ENCODE results near the gene EEF2. TPM values are rescaled to one million over a fixed set of nuclear protein-coding genes. Genes with fewer than 3 reads are reported as not detected.

The EEF2 gene
- total RNA-seq, 2 experiments from 2014 or later, result 2,756 to 2,866 TPM

DNA sequence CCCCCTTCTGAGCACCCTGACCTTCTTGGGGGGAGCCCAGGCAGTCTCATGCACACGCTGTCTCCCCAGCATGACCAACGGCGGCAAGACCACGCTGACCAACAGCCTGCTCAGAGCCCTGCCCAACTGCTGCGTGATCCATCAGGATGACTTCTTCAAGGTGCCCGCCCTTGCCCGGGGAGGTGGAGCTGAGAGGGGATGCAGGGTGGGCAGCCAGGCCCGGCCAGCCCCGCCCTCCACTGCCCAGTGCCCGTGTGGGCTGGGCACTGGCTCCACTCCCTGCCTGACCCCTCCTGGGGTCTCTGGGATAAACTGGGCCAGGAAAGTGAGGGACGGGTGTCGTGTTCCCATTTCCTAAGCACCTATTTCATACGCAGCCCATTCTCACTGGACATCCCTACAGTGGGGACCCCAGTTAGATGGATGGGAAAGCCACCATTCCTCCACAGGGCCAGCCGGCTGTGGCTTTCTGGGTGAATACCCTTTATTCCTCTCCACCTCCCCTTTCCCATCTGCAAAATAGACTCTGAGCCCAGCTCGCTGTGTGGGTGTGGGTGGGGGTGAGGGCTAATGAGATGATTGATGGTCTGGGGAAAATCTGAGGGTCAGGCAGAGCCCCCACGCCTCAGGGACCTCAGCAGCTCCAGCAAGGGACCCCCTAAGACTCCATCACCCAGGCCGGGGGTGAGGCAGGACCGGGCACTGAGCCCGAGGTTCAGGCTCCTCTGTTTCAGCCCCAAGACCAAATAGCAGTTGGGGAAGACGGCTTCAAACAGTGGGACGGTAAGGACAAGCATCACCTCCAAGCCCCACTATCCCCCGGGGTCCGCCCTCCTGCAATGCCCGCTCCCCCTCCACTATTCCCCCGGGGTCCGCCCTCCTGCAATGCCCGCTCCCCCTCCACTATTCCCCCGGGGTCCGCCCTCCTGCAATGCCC, 48.5 kb downstream of the EEF2 start:
- no peak for DNase-seq
- no peak overlapping the region for H3K27ac Mint-ChIP-seq
- no peak overlapping the region for H3K4me3 Mint-ChIP-seq
- ChIA-PET CTCF (no interaction called here), POLR2A (no interaction called here)
- Histone ChIP-seq H3K36me3 (ENCODE audit: insufficient read depth, low read length) (no peaks in the 10 kb centered on the region), H3K4me1 (ENCODE audit: insufficient read depth, low read length) (peaks cover 4% of the 10 kb centered on the region), H3K4me3 (ENCODE audit: low read length) (no peak overlapping the region), H3K27ac (ENCODE audit: low read depth in 1 of 2, low read length in 2 of 2) (no peak overlapping the region), H3K27me3 (ENCODE audit: control insufficient read depth in 1 of 2, insufficient read depth in 2 of 2, low read length in 2 of 2) (peaks cover 12 to 13% of the 10 kb centered on the region in 2 experiments), H3K9me3 (ENCODE audit: control insufficient read depth in 1 of 2, insufficient read depth in 1 of 2, low read length in 2 of 2) (peaks cover 0 to 7% of the 10 kb centered on the region in 2 experiments)
- H3K36me3 Mint-ChIP-seq (ENCODE audit: low read depth), result no peaks in the 10 kb centered on the region
- intact Hi-C loops (cut with DNase I, micrococcal nuclease), result no loop called here
- H3K27me3 Mint-ChIP-seq, result peaks cover 6% of the 10 kb centered on the region
- TF ChIP-seq, protein P1, sequence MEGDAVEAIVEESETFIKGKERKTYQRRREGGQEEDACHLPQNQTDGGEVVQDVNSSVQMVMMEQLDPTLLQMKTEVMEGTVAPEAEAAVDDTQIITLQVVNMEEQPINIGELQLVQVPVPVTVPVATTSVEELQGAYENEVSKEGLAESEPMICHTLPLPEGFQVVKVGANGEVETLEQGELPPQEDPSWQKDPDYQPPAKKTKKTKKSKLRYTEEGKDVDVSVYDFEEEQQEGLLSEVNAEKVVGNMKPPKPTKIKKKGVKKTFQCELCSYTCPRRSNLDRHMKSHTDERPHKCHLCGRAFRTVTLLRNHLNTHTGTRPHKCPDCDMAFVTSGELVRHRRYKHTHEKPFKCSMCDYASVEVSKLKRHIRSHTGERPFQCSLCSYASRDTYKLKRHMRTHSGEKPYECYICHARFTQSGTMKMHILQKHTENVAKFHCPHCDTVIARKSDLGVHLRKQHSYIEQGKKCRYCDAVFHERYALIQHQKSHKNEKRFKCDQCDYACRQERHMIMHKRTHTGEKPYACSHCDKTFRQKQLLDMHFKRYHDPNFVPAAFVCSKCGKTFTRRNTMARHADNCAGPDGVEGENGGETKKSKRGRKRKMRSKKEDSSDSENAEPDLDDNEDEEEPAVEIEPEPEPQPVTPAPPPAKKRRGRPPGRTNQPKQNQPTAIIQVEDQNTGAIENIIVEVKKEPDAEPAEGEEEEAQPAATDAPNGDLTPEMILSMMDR (IDR thresholded peaks at IDR 0.05), result no peak
- H3K9me3 Mint-ChIP-seq, result no peaks in the 10 kb centered on the region
- no peaks in the 10 kb centered on the region for H3K4me1 Mint-ChIP-seq (ENCODE audit: low read depth)
- ATAC-seq (ENCODE audit: poor library complexity), result no peak

DNA sequence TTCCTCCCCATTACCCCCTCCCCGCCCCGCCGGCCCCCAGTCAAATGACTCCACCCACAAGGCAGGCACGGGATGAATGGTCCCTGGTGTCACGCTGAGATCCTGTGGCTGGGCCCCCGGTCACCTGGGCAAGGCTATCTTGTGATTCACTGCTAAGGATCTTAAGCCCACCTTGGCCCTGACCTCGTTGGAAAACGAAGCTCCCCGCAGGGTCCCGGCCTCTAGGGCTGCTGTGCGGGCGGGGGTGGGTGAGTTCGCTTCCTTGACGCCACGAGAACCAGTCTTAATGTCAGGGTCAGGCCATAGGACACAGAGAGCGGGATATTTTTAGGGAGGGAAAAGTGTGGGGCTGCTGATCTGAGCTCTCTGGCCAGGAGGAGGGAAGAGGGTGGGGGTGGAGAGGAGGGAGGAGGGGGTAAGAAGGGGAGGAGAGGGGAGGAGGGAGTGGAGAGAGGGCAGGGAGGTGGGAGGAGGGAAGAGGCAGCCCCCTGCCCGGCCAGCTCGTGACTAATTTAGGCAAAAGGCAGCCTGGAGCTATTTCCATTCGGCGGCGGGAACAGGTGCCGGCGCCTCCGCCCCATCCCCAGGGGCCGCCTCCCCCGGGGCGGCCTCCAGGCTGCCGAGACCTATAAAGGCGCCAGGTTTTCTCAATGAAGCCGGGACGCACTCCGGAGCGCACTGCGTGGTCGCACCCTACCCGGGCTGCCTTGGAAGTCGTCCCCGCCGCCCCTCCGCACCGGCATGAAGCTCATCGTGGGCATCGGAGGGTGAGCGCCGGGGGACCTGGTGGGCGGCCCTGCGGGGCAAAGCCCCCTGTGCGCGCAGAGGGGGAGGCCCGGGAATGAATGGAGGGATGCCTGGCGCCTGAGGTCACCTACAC, 52.1 kb downstream of the EEF2 start, which contains the start of gene NMRK2:
Gene NMRK2, plus strand, starts transcription at position 139 of the 880 bp plus-strand sequence. Its CDS starts 603 bp downstream, at position 742.
- no peak within 1 kb of the TSS for H3K27ac ChIP-seq (ENCODE audit: low read depth in 1 of 2, low read length in 2 of 2)
- no peak within 1 kb of the TSS for H3K4me3 ChIP-seq (ENCODE audit: low read length)
- H3K27me3 Mint-ChIP-seq, result peaks cover 12% of the 10 kb centered on the region
- ATAC-seq (ENCODE audit: poor library complexity) (no peak), DNase-seq (no peak)
- H3K9me3 ChIP-seq (ENCODE audit: control insufficient read depth in 1 of 2, insufficient read depth in 1 of 2, low read length in 2 of 2), result peaks cover 0 to 13% of the 10 kb centered on the region in 2 experiments
- H3K9me3 Mint-ChIP-seq, result no peaks in the 10 kb centered on the region
- intact Hi-C loops (cut with DNase I, micrococcal nuclease), result no loop called here
- peaks cover 12 to 13% of the 10 kb centered on the region in 2 experiments for H3K27me3 ChIP-seq (ENCODE audit: control insufficient read depth in 1 of 2, insufficient read depth in 2 of 2, low read length in 2 of 2)
- no peaks in the 10 kb centered on the region for H3K36me3 Mint-ChIP-seq (ENCODE audit: low read depth)
- H3K4me1 Mint-ChIP-seq (ENCODE audit: low read depth), result no peaks in the 10 kb centered on the region
- ChIA-PET POLR2A (no interaction called here), CTCF (no interaction called here)
- H3K4me3 Mint-ChIP-seq, result no peak within 1 kb of the TSS
- TF ChIP-seq, protein P1 (IDR thresholded peaks at IDR 0.05), result no peak
- no peak within 1 kb of the TSS for H3K27ac Mint-ChIP-seq
- H3K4me1 ChIP-seq (ENCODE audit: insufficient read depth, low read length), result peaks cover 4% of the 10 kb centered on the region
- no peaks in the 10 kb centered on the region for H3K36me3 ChIP-seq (ENCODE audit: insufficient read depth, low read length)

DNA sequence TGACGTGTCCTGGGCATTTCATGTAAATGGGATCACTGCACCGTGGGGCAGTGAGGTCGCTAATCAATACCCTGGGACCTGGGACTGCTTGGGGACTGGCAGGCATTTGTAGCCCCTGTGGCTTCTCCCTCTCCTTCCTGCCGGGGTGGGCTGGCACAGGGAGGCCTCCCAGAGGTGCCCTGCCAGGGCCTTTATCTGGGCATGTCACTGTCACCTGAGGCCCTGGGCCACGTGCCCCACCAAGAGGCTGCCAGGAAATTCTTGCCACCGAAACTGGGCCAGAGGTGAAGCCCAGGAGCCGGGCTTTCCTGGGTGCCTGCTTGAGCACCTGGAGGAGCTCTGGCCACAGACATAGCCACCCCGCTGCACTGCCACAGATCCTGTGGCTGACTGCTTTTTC, 54.2 kb downstream of the EEF2 start:
- no peaks in the 10 kb centered on the region for H3K36me3 Mint-ChIP-seq (ENCODE audit: low read depth)
- peaks cover 4% of the 10 kb centered on the region for H3K4me1 ChIP-seq (ENCODE audit: insufficient read depth, low read length)
- intact Hi-C loops (cut with DNase I, micrococcal nuclease), result no loop called here
- TF ChIP-seq, protein P1 (IDR thresholded peaks at IDR 0.05), result no peak
- H3K9me3 Mint-ChIP-seq, result no peaks in the 10 kb centered on the region
- no peak overlapping the region for H3K4me3 Mint-ChIP-seq
- ATAC-seq (ENCODE audit: poor library complexity), result no peak
- peaks cover 11 to 13% of the 10 kb centered on the region in 2 experiments for H3K27me3 ChIP-seq (ENCODE audit: control insufficient read depth in 1 of 2, insufficient read depth in 2 of 2, low read length in 2 of 2)
- POLR2A ChIA-PET, result no interaction called here
- H3K27ac ChIP-seq (ENCODE audit: low read depth in 1 of 2, low read length in 2 of 2), result no peak overlapping the region
- H3K4me3 ChIP-seq (ENCODE audit: low read length), result no peak overlapping the region
- DNase-seq, result no peak
- H3K9me3 ChIP-seq (ENCODE audit: control insufficient read depth in 1 of 2, insufficient read depth in 1 of 2, low read length in 2 of 2), result peaks cover 0 to 6% of the 10 kb centered on the region in 2 experiments
- CTCF ChIA-PET, result no interaction called here
- no peaks in the 10 kb centered on the region for H3K4me1 Mint-ChIP-seq (ENCODE audit: low read depth)
- H3K36me3 ChIP-seq (ENCODE audit: insufficient read depth, low read length), result no peaks in the 10 kb centered on the region
- H3K27ac Mint-ChIP-seq, result no peak overlapping the region
- H3K27me3 Mint-ChIP-seq, result peaks cover 12% of the 10 kb centered on the region

Small RNA genes within 50 kb of the gene (microRNA-seq; reads per million reads assigned to microRNA genes)
- gene MIR637 (ENCODE audit: borderline microRNAs expressed, borderline replicate concordance), result not detected

Other genes starting within 250 kb of the EEF2 start
- 10 to 100 TPM; 45.8 to 50.0 TPM for gene APBA3, start 223.8 kb downstream of the EEF2 start, total RNA-seq
- 10 to 100 TPM; 68.9 to 71.1 TPM for gene MRPL54, start 222.8 kb downstream of the EEF2 start, total RNA-seq
- not detected for gene RAX2, start 213.2 kb downstream of the EEF2 start, total RNA-seq
- gene MATK, start 199.1 kb downstream of the EEF2 start, total RNA-seq, result 1 to 10 TPM; 9.1 to 9.4 TPM
- gene ZFR2, start 116.4 kb downstream of the EEF2 start, total RNA-seq, result under 1 TPM; 0.73 to 0.82 TPM
- not detected for gene ATCAY, start 104.8 kb downstream of the EEF2 start, total RNA-seq
- not detected for gene NMRK2, start 52.4 kb downstream of the EEF2 start, total RNA-seq
- 10 to 100 TPM; 21.1 to 22.9 TPM for gene DAPK3, start 14.4 kb downstream of the EEF2 start, total RNA-seq
- 10 to 100 TPM; 14.5 to 16.5 TPM for gene PIAS4, start 22.3 kb upstream of the EEF2 start, total RNA-seq
- gene ZBTB7A, start 81.4 kb upstream of the EEF2 start, total RNA-seq, result 10 to 100 TPM; 44.2 to 47.2 TPM
- gene MAP2K2, start 138.7 kb upstream of the EEF2 start, total RNA-seq, result 10 to 100 TPM; 72.7 to 77.6 TPM
- gene CREB3L3, start 168.2 kb upstream of the EEF2 start, total RNA-seq, result under 1 TPM in 1 of 2 experiments, not detected in 1; 0.08 TPM
- gene SIRT6, start 197.1 kb upstream of the EEF2 start, total RNA-seq, result 10 to 100 TPM; 11.2 to 14.2 TPM
- gene ANKRD24, start 197.2 kb upstream of the EEF2 start, total RNA-seq, result under 1 TPM; 0.59 to 0.60 TPM
- not detected for gene EBI3, start 244.1 kb upstream of the EEF2 start, total RNA-seq

All from CD4-positive, alpha-beta T cell (primary cell).